Endothelial cell of umbilical vein (primary cell): ENCODE data around the gene SSNA1. TPM values are rescaled to one million over a fixed set of nuclear protein-coding genes. Genes with fewer than 3 reads are reported as not detected.

Experiments used
- BruUV-seq: library from RNA; stranded (reverse); fragments of 400-500 nt; replicated peaks from 2 replicates; lab custom pipeline; 2021; lab: Mats Ljungman, UMichigan
- CTCF ChIA-PET: fragments of 300-600, 350-600 bp; sonication (Branson Sonifier 250); formaldehyde crosslinking; loops from one replicate; lab custom pipeline; 2021; ENCODE audit warnings: antibody characterized with exemption, inconsistent platforms; lab: Charles Lee
- POLR2A ChIA-PET: fragments of 300-600, 350-600 bp; sonication (Branson Sonifier 250); formaldehyde crosslinking; loops from one replicate; lab custom pipeline; 2021; ENCODE audit warnings: antibody characterized with exemption, inconsistent platforms; lab: Charles Lee
- DNase-seq: peaks from one replicate; pipeline ENCODE4 v3.0.0-alpha.2; 2011; ENCODE audit warnings: low read depth, low spot score
- FAIRE-seq: peaks from 2 replicates; lab custom pipeline; 2011; peaks lifted over from hg19 to GRCh38; lab: Jason Lieb, UNC
- H2AFZ ChIP-seq: 2 replicates; pipeline ENCODE4 v1.6.0; 2012; ENCODE audit warnings: low read depth, low read length, control low read depth, inconsistent platforms
- H3K27ac ChIP-seq: 2 replicates; pipeline ENCODE4 v1.5.1; 2011; ENCODE audit warnings: low read depth, mild to moderate bottlenecking, control low read depth, low read length, moderate library complexity; ENCODE audit not compliant: insufficient read depth
- H3K27me3 ChIP-seq, 2 experiments: 2 replicates each; pipeline versions ENCODE4 v1.6.0 to v1.6.1; 2011; ENCODE audit warnings: low read length in 2 of 2, mixed read lengths in 1 of 2; ENCODE audit not compliant: control insufficient read depth in 2 of 2, insufficient read depth in 2 of 2
- H3K36me3 ChIP-seq, 2 experiments: 2 replicates in 1 of 2; 3 replicates in 1 of 2; pipeline ENCODE4 v1.5.1; 2011; ENCODE audit warnings: low read length in 2 of 2, mild to moderate bottlenecking in 1 of 2, moderate library complexity in 1 of 2; ENCODE audit not compliant: control insufficient read depth in 2 of 2, insufficient read depth in 2 of 2; ENCODE audit errors: extremely low read depth in 1 of 2
- H3K4me1 ChIP-seq: 3 replicates; pipeline ENCODE4 v1.5.1; 2011; ENCODE audit warnings: mild to moderate bottlenecking, low read length; ENCODE audit not compliant: control insufficient read depth, insufficient read depth; ENCODE audit errors: extremely low read depth
- H3K4me2 ChIP-seq: 2 replicates; pipeline ENCODE4 v1.6.1; 2011; ENCODE audit warnings: low read length, control low read depth, mixed read lengths; ENCODE audit not compliant: insufficient read depth
- H3K4me3 ChIP-seq, 3 experiments: fragments of 200-600 bp in 1 of 3; sonication (generic), shearing (Covaris generic) in 1 of 3; replicated peaks in 1 of 3; 2 replicates each; pipeline ENCODE4 v1.5.1; 2011 to 2016; ENCODE audit warnings: control low read depth in 3 of 3, low read length in 3 of 3, mild to moderate bottlenecking in 2 of 3, inconsistent platforms in 1 of 3, low read depth in 1 of 3, moderate library complexity in 1 of 3; ENCODE audit not compliant: insufficient read depth in 1 of 3
- H3K79me2 ChIP-seq: 2 replicates; pipeline ENCODE4 v1.6.0; 2012; ENCODE audit warnings: low read length, inconsistent platforms; ENCODE audit not compliant: control insufficient read depth, insufficient read depth
- H3K9ac ChIP-seq: replicated peaks from 2 replicates; pipeline ENCODE3; 2011; ENCODE audit warnings: low read length, control low read depth; ENCODE audit not compliant: insufficient read depth; ENCODE audit errors: extremely low read depth
- H3K9me1 ChIP-seq: replicated peaks from 3 replicates; pipeline ENCODE4 v1.6.0; 2011; ENCODE audit warnings: mild to moderate bottlenecking, low read length; ENCODE audit not compliant: control insufficient read depth, insufficient read depth; ENCODE audit errors: extremely low read depth
- H3K9me3 ChIP-seq: replicated peaks from 2 replicates; pipeline ENCODE4 v1.5.1; 2012; ENCODE audit warnings: low read length, inconsistent platforms; ENCODE audit not compliant: control insufficient read depth, insufficient read depth
- H4K20me1 ChIP-seq: replicated peaks from 2 replicates; pipeline ENCODE3; 2011; ENCODE audit warnings: mild to moderate bottlenecking, low read length; ENCODE audit not compliant: control insufficient read depth, insufficient read depth; ENCODE audit errors: extremely low read depth
- CTCF ChIP-seq, 2 donors: IDR thresholded peaks; 1 replicate in 1 of 2; 2 replicates in 1 of 2; pipeline ENCODE4 v1.5.1; 2011; ENCODE audit warnings: low read length in 2 of 2, mild to moderate bottlenecking in 2 of 2, moderate library complexity in 2 of 2, control low read depth in 1 of 2, inconsistent platforms in 1 of 2, low read depth in 1 of 2; ENCODE audit not compliant: insufficient read depth in 1 of 2; ENCODE audit errors: extremely low read depth in 1 of 2
- EZH2 ChIP-seq: IDR thresholded peaks from 2 replicates; pipeline ENCODE4 v1.6.1; 2012; ENCODE audit warnings: borderline replicate concordance, low read depth, mild to moderate bottlenecking, moderate library complexity, low read length, inconsistent platforms; ENCODE audit not compliant: severe bottlenecking
- FOS ChIP-seq: IDR thresholded peaks from 2 replicates; pipeline ENCODE4 v1.6.1; 2011; ENCODE audit warnings: mild to moderate bottlenecking, low read length, moderate library complexity, borderline replicate concordance; ENCODE audit not compliant: insufficient read depth
- GATA2 ChIP-seq: IDR thresholded peaks from 2 replicates; pipeline ENCODE4 v1.7.0; 2011; ENCODE audit warnings: low read depth, mild to moderate bottlenecking, moderate library complexity, mixed read lengths, low read length; ENCODE audit not compliant: insufficient read length, insufficient read depth
- JUN ChIP-seq: IDR thresholded peaks from 2 replicates; pipeline ENCODE4 v1.6.1; 2011; ENCODE audit warnings: borderline replicate concordance, low read depth; ENCODE audit not compliant: insufficient read length, insufficient read depth
- MAX ChIP-seq: IDR thresholded peaks from 2 replicates; pipeline ENCODE4 v1.6.1; 2011; ENCODE audit not compliant: insufficient read depth, insufficient read length
- MYC ChIP-seq: IDR thresholded peaks from one replicate; pipeline ENCODE4 v1.6.1; 2011; ENCODE audit warnings: mild to moderate bottlenecking, low read depth, low read length
- POLR2A ChIP-seq: IDR thresholded peaks from 2 replicates; pipeline ENCODE4 v1.6.1; 2012; ENCODE audit warnings: low read depth, mild to moderate bottlenecking, control low read depth, low read length
- POLR2AphosphoS5 ChIP-seq: IDR thresholded peaks from 2 replicates; pipeline ENCODE4 v1.6.1; 2012; ENCODE audit warnings: low read depth, mild to moderate bottlenecking, control low read depth, low read length, moderate library complexity; ENCODE audit not compliant: insufficient read depth
- dilution Hi-C: fragments of 300-500 bp; cut with MboI; formaldehyde crosslinking; loops from one replicate; pipeline ENCODE4 v1.15.0; 2019; ENCODE audit warnings: low sequenced_read_pairs; ENCODE audit not compliant: extremely low pct_ligation_motif_present
- intact Hi-C: fragments of 100-400 bp; cut with micrococcal nuclease; formaldehyde crosslinking; loops from one replicate; pipeline ENCODE4 v1.10.0; 2022
- polyA plus RNA-seq, 4 experiments: library from polyadenylated mRNA; depleted of rRNA in 3 of 4; stranded (reverse) in 3 of 4; unstranded in 1 of 4; fragments of >200 nt; gene quantifications; 2 replicates each; pipeline versions ENCODE4 v1.2.1 to v1.2.3, GENCODE V29; 2011 to 2012; ENCODE audit warnings: missing spikeins in 1 of 4
- total RNA-seq: library from RNA; stranded (reverse); gene quantifications from 2 replicates; pipeline ENCODE4 v1.2.3, GENCODE V29; 2021

Gene SSNA1
- total and polyA plus RNA-seq, 2 donors (not counting 3 experiments of a cell fraction or from before 2014, with no cell fraction given): 89.0 to 146 TPM

GRCh38 chr9:137179761-137180160 is 8.7 kb upstream of the SSNA1 start:
- no peaks in the 10 kb centered on the region for H4K20me1 ChIP-seq
- POLR2A ChIA-PET: no interaction called here
- no peaks in the 10 kb centered on the region for H3K9me3 ChIP-seq
- no peak overlapping the region for H3K4me3 ChIP-seq
- no peak overlapping the region for H3K9ac ChIP-seq
- H3K36me3 ChIP-seq: peaks cover 0 to 46% of the 10 kb centered on the region in 2 experiments
- H3K27ac ChIP-seq: no peak overlapping the region
- BruUV-seq: no TSS peak
- H3K9me1 ChIP-seq: no peaks in the 10 kb centered on the region
- H3K4me2 ChIP-seq: no peak overlapping the region
- no peak for FAIRE-seq
- no peak overlapping the region for H2AFZ ChIP-seq
- no peak for TF ChIP-seq EZH2
- TF ChIP-seq POLR2AphosphoS5: no peak
- no peak for TF ChIP-seq POLR2A
- TF ChIP-seq MYC: no peak
- TF ChIP-seq GATA2: no peak
- TF ChIP-seq FOS: no peak
- no peak for TF ChIP-seq MAX
- no peak for TF ChIP-seq JUN
- TF ChIP-seq CTCF (IDR thresholded peaks at IDR 0.05; ENCODE audit: extremely low read depth in 1 of 2, insufficient read depth in 1 of 2, low read depth in 1 of 2, low read length in 2 of 2): no peak
- H3K79me2 ChIP-seq: no peaks in the 10 kb centered on the region
- H3K4me1 ChIP-seq: peaks cover 6% of the 10 kb centered on the region
- dilution Hi-C loops: no loop called here
- CTCF ChIA-PET: no interaction called here
- H3K27me3 ChIP-seq: no peaks in the 10 kb centered on the region
- intact Hi-C loops: loop anchor here (5.0 kb wide), 1 partner anchor 62 kb away; no protein-coding TSS in a partner anchor
- no peak for DNase-seq
